Measurements from ENCODE around the gene LMBR1L. TPM values are rescaled to one million over a fixed set of nuclear protein-coding genes. Genes with fewer than 3 reads are reported as not detected.

LMBR1L gene
- polyA plus RNA-seq, 1 donor from 2014 or later = 344 TPM

DNA sequence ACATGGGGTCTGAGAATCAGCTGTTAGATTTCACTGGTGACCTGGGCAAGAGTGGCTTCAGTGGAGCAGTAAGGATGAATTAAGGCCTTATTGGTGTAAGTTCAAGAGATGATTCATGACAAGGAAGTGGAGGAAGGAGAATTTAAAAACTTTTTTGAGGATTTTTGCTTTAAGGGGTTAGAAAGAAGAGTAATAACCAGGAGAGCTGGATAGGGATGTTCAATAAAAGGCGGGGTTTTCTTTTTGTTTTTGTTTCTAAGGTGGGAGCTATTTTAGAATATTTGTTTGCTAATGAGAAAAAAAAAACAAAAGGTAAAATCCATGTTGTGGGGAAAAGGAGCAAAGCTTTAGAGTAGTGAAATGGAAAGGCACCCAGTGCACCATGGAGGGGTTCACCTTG, 35.8 kb upstream of the LMBR1L start:
- no peak overlapping the region for H3K9ac ChIP-seq (ENCODE audit: low read length)
- TF ChIP-seq, protein P1, sequence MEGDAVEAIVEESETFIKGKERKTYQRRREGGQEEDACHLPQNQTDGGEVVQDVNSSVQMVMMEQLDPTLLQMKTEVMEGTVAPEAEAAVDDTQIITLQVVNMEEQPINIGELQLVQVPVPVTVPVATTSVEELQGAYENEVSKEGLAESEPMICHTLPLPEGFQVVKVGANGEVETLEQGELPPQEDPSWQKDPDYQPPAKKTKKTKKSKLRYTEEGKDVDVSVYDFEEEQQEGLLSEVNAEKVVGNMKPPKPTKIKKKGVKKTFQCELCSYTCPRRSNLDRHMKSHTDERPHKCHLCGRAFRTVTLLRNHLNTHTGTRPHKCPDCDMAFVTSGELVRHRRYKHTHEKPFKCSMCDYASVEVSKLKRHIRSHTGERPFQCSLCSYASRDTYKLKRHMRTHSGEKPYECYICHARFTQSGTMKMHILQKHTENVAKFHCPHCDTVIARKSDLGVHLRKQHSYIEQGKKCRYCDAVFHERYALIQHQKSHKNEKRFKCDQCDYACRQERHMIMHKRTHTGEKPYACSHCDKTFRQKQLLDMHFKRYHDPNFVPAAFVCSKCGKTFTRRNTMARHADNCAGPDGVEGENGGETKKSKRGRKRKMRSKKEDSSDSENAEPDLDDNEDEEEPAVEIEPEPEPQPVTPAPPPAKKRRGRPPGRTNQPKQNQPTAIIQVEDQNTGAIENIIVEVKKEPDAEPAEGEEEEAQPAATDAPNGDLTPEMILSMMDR (IDR thresholded peaks at IDR 0.05; ENCODE audit: poor library complexity, severe bottlenecking) = no peak
- no peak for TF ChIP-seq REST (IDR thresholded peaks at IDR 0.05; ENCODE audit: borderline replicate concordance)
- no peak for TF ChIP-seq POLR2AphosphoS5 (IDR thresholded peaks at IDR 0.05)
- TF ChIP-seq MXI1 (conservative IDR thresholded peaks at IDR 0.05; ENCODE audit: poor library complexity, severe bottlenecking) = no peak
- H2AFZ ChIP-seq (ENCODE audit: low read depth, low read length) = no peak overlapping the region
- no peaks in the 10 kb centered on the region for H3K9me2 ChIP-seq (ENCODE audit: insufficient read depth, low read length)
- no peaks in the 10 kb centered on the region for H3K36me3 ChIP-seq (ENCODE audit: insufficient read depth, low read length)
- H3F3A ChIP-seq (ENCODE audit: insufficient read depth, low read length, poor library complexity, severe bottlenecking) = no peaks in the 10 kb centered on the region
- H3K79me2 ChIP-seq (replicated peaks; ENCODE audit: insufficient read depth, low read length) = no peaks in the 10 kb centered on the region
- H3K27me3 ChIP-seq (ENCODE audit: insufficient read depth, low read depth, low read length) = no peaks in the 10 kb centered on the region
- no peak overlapping the region for H3K27ac ChIP-seq (ENCODE audit: low read length)
- H3K4me3 ChIP-seq (ENCODE audit: low read length) = no peak overlapping the region
- no peaks in the 10 kb centered on the region for H3K9me3 ChIP-seq (ENCODE audit: low read length)
- H4K20me1 ChIP-seq (ENCODE audit: insufficient read depth) = no peaks in the 10 kb centered on the region
- no peak overlapping the region for H3K4me2 ChIP-seq (ENCODE audit: low read length)

- Histone ChIP-seq H3K27ac (ENCODE audit: low read length) (no peak overlapping the region), H3K4me2 (ENCODE audit: low read length) (no peak overlapping the region), H2AFZ (ENCODE audit: low read depth, low read length) (no peak overlapping the region), H3F3A (ENCODE audit: insufficient read depth, low read length, poor library complexity, severe bottlenecking) (no peaks in the 10 kb centered on the region), H3K4me3 (ENCODE audit: low read length) (no peak overlapping the region), H4K20me1 (ENCODE audit: insufficient read depth) (no peaks in the 10 kb centered on the region), H3K9me2 (ENCODE audit: insufficient read depth, low read length) (no peaks in the 10 kb centered on the region), H3K36me3 (ENCODE audit: insufficient read depth, low read length) (no peaks in the 10 kb centered on the region), H3K79me2 (replicated peaks; ENCODE audit: insufficient read depth, low read length) (no peaks in the 10 kb centered on the region), H3K9me3 (ENCODE audit: low read length) (no peaks in the 10 kb centered on the region), H3K27me3 (ENCODE audit: insufficient read depth, low read depth, low read length) (no peaks in the 10 kb centered on the region), H3K9ac (ENCODE audit: low read length) (no peak overlapping the region)
- no peak for TF ChIP-seq MXI1 (conservative IDR thresholded peaks at IDR 0.05; ENCODE audit: poor library complexity, severe bottlenecking)
- TF ChIP-seq EP300 (conservative IDR thresholded peaks at IDR 0.05; ENCODE audit: poor library complexity, severe bottlenecking) = no peak
- no peak for TF ChIP-seq SMC3 (conservative IDR thresholded peaks at IDR 0.05; ENCODE audit: poor library complexity)
- TF ChIP-seq, protein P1 (IDR thresholded peaks at IDR 0.05; ENCODE audit: poor library complexity, severe bottlenecking) = no peak
- TF ChIP-seq REST (IDR thresholded peaks at IDR 0.05; ENCODE audit: borderline replicate concordance) = no peak
- TF ChIP-seq POLR2AphosphoS5 (IDR thresholded peaks at IDR 0.05) = no peak
- TF ChIP-seq TAF1 (IDR thresholded peaks at IDR 0.05; ENCODE audit: low read depth) = no peak
- TF ChIP-seq EZH2 (IDR thresholded peaks at IDR 0.05; ENCODE audit: borderline replicate concordance, insufficient read depth, low read length, poor library complexity, severe bottlenecking) = no peak
- no peak for TF ChIP-seq RAD21 (conservative IDR thresholded peaks at IDR 0.05)
Observed at GRCh38 chr12:49144384-49144783, 33.7 kb upstream of the LMBR1L start.

Measured in neural cell (in vitro differentiated cells).